NCI-H2081 treated with DMSO at 0.1 percent for 48 hours (cell line): ENCODE measurements around the gene CDH4.

Experiments used
- DNase-seq: peaks from one replicate; lab custom pipeline; 2025; lab: John Stamatoyannopoulos, UW

The CDH4 gene

GRCh38 chr20:61897401-61898295, 645.6 kb downstream of the CDH4 start:
- no peak for DNase-seq

- no peak for DNase-seq
These were observed 646.3 kb downstream of the CDH4 start for GRCh38 chr20:61898405-61898804.

GRCh38 chr20:61900011-61900944, 648.2 kb downstream of the CDH4 start:
- no peak for DNase-seq

DNA sequence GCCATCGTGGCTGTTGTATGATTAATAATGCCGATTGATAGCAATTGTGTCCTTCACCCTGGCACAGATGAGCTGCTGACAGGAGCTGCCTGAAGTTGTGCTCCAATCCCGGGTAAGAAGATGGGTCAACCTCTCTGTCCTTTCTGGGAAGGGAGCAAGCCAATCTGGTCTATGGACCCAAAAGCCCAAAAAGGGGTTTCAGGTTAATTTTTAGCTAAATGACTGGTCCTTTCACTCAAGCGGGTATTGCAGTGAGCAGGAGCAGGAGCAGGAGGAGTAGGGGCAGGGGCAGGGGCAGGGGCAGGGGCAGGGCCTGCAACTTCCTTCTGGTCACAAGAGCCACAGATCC, 648.9 kb downstream of the CDH4 start:
- no peak for DNase-seq

GRCh38 chr20:61901392-61902220, 649.5 kb downstream of the CDH4 start:
- DNase-seq = no peak

DNA sequence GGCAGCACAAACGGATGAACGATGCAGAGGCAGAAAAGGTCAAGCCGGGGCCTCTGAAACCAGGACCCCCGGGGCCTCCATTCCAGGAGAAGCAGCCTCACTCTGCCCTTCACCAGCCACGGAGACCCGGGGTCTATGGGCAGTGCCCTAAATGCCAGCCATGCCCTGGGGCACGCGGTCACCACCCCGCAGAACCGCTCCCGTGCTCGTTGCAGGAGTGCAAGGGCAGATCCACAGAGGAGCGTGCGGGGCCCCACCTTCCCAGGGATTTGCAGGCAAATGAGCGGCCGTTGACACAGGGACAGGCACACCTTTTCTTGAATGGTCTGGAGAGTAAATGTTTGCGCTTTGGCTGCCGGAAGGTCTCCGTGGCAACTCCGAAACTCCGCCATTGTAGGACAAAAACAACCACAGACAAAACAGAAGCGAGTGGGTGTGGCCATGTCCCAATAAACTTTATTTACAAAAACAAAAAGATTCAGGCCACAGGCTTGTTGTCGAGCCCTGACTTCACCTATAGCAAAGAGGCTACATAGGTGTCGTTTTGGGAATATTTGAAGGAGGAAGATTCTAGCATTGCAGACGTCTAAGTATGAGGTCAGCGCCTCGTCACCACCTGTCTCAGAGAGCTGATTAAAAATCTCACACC, 650.3 kb downstream of the CDH4 start:
- no peak for DNase-seq

DNA sequence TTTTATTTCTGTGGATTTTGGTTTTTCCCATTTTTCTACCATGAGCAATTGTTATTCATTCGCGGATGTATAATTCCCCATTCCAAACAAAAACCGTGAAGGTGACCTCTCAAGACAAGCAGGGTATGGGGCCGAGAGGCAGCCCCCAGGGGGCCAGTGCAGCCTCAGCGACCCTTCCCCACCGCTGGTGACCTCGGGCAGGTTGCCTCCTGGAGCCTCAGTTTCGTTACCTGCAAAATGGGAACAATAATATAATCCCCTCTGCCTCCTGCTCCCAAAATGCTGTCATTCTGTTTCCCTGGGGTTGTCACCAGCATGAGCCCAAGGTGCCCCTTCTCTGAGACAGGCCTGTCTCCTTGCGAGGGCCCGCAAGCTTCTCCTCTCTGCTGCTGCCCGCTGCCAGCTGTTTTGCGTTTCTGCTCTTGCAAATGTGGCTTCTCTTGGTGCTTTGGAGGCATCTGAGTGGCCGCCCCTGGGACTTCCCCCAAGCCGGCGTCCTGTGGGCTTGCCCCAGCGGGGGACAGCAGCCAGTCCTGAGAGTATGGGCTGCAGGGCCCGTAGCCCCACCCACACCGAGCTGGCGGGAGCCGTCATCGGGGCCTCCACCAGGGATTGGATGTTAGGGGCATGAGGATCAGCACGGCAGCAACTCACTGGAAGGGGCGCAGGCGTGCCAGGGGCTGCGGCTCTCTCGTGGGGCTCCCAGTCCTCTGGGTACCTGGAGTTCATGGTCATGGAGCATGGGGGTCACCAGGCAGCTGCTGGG, 651.7 kb downstream of the CDH4 start:
- no peak for DNase-seq

GRCh38 chr20:61904456-61904855, 652.4 kb downstream of the CDH4 start:
- DNase-seq = no peak

DNA sequence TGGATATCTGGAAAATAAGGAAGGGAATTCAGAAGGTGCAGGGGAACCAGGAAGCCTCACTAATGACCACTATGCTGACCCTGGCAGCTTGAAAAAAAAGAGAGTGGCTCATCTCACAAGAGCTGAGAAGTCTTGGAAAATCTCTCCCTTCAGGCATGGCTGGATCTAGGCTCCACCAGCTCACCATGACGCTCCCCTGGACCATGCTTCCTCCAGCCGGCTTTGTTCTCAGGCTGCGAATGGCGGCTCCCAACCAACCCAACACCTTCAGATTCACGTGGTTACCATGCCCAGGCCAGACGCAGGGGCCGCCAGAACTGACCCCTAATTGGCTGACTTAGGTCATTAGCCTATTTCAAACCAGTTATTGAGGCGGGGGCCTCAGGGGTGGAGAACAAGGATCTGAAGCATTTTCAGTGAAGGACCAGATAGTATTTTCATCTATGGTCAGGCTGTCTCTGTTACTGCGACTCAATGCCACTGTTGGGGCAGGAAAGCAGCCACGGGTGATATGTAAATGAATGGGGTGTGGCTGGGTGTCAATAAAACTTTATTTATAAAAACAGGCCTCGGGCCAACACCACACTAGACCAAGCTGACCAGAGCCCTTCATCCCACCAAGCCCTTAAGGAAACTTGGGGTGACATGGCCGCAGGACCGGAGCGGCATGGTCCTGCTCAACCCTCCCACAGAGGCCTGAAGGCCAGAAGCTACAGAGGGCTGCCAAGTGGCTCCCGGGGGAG, 653.9 kb downstream of the CDH4 start:
- no peak for DNase-seq

- DNase-seq = no peak
These were observed 655.2 kb downstream of the CDH4 start for GRCh38 chr20:61907081-61907891.

GRCh38 chr20:61908057-61909026, 656.3 kb downstream of the CDH4 start:
- no peak for DNase-seq

DNA sequence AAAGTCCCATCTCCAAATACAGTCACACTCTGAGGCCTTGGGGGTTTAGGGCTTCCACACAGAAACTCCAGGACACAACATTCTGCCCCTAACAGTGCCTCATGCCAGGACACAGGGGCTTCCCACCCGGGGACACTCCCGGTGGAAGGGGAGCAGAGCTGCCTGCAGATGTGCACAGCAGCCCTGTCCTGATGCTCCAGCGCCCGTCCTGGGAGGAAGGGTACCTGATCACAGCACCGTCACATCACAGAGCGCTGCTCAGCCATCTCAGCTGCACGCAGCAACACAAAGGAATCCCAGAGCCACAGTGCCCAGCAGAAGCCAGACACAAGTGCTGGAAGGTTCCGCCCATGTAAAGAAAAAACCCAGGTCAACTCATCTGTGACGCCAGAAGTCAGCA, 657.0 kb downstream of the CDH4 start:
- no peak for DNase-seq

DNA sequence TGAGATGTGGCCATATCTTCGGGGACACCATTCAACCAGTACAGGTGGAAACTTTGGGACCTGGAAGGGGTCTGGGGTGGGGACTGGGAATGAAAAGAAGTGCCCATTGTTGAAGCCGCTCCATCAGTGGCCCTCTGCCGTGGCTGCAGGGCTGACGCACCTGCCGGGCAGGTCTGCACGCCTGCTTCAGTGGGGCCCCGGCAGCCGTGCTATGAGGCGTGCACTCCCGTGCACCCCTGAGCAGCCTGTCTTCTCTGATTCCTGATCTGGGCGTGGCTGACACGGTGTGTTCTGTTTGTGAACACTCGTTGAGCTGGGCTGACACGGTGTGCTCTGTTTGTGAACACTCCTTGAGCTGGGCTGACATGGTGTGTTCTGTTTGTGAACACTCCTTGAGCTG, 657.8 kb downstream of the CDH4 start:
- no peak for DNase-seq

- DNase-seq = no peak
These were observed 659.8 kb downstream of the CDH4 start for GRCh38 chr20:61911824-61912223.

DNA sequence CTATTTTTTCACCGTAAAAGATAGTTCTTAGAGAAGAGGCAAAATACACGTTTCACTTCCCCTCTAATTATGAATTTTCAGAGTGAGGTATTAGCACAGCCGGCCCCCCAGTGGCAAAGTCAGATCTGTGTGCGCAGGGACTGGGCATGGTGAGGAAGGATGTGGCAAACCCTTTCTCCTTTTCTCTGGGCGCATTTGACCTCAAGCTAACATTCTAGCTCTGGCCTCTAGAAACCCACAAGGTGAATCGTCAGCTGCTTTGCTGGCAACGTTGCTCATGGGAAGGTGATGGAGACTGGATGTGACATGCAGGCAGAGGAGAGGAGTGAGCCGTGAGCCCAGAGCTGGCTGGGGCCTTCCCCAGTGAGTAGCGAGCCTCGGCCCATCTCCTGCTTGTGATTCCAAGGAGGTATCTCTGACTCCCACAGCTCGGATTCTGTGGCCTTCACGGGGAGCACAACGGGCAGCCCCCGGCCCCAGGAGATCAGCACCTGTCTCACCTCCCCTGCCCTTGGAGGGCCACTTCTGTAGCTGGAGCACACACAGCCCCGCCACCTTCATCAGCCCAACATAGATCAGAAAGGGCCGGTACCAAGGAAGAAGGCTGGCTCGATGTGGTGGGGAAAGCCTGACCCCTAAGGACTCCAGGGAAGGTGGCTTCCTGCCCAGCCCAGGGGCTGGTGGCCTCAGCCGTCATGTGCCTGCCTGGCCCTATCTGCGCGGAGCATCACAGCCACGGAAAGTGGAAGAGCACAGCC, 660.8 kb downstream of the CDH4 start:
- DNase-seq = no peak

DNA sequence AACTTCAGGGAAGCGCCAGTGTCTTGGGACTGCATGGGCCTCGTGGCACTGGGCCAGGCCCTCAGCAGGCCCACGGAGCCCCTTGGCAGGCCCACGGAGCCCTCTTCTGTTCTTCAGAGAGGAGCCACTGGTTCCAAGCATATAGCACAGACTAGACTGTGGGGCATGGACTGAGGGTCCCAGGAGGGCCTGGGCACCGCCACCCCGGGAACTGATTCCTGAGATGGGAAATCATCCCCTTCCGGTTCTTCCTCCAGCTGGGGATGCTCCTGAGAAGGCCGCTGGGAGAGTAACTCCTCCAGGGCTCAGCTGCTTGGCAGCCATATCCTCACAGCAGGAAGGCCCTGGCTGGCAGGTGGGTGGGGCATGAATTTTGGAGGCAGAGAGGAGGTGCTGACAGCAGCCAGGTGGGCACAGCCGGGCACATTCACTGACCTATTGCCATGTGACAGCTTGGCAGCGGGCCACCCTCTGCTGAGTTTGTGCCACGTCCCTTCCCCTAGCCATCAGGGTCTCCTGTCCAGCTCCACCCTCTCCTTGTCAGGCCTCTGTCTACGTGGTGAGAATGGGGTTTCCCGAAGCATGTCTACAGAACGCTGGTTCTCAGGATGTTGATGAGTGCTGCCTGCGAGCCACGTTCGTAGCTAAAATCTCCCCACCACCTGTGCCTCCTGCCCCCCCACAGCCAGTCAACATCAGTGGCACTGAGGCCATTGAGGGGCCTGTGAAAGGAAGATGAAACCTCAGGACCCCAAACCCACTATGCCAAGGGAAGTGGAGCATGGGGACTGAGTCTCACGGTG, 661.6 kb downstream of the CDH4 start:
- no peak for DNase-seq
